Measurements from ENCODE around the gene TMEM272.

TMEM272 gene

GRCh38 chr13:51844862-51845573 is at the start of gene TMEM272:
Gene TMEM272 (minus strand): TSS chr13:51845177. CDS start chr13:51838530, 6,647 bp downstream.
- peak in 1 of 2 donors; percentile 46 for DNase-seq

- no peak for DNase-seq
Observed at GRCh38 chr13:51894239-51894638, 49.3 kb upstream of the TMEM272 start.

- DNase-seq = no peak
Observed at GRCh38 chr13:51892657-51893056, 47.7 kb upstream of the TMEM272 start.

GRCh38 chr13:51887468-51887867 is 42.5 kb upstream of the TMEM272 start:
- DNase-seq = no peak

GRCh38 chr13:51885651-51886050 is 40.7 kb upstream of the TMEM272 start:
- DNase-seq = no peak

GRCh38 chr13:51883226-51883600 is 38.2 kb upstream of the TMEM272 start:
- DNase-seq = no peak

- no peak for DNase-seq
Observed at GRCh38 chr13:51882570-51883225, 37.7 kb upstream of the TMEM272 start.

GRCh38 chr13:51881296-51881695 is 36.3 kb upstream of the TMEM272 start:
- DNase-seq = no peak

GRCh38 chr13:51879133-51879532 is 34.2 kb upstream of the TMEM272 start:
- no peak for DNase-seq

- DNase-seq = no peak
Observed at GRCh38 chr13:51874651-51875050, 29.7 kb upstream of the TMEM272 start.

GRCh38 chr13:51873837-51874236 is 28.9 kb upstream of the TMEM272 start:
- no peak for DNase-seq

- DNase-seq = no peak
Observed at GRCh38 chr13:51873117-51873798, 28.3 kb upstream of the TMEM272 start.

GRCh38 chr13:51870616-51871015 is 25.6 kb upstream of the TMEM272 start:
- DNase-seq = no peak

GRCh38 chr13:51869916-51870315 is 24.9 kb upstream of the TMEM272 start:
- DNase-seq = no peak

GRCh38 chr13:51867062-51867461 is 22.1 kb upstream of the TMEM272 start:
- DNase-seq = no peak

GRCh38 chr13:51865838-51866237 is 20.9 kb upstream of the TMEM272 start:
- no peak for DNase-seq

- no peak for DNase-seq
Observed at GRCh38 chr13:51862957-51863356, 18.0 kb upstream of the TMEM272 start.

GRCh38 chr13:51861723-51862300 is 16.8 kb upstream of the TMEM272 start, which contains the start of gene CCDC70:
Gene CCDC70 (plus strand): TSS chr13:51861969. CDS start chr13:51865412, 3,443 bp downstream.
- DNase-seq = no peak

- DNase-seq = no peak
Observed at GRCh38 chr13:51858433-51859247, 13.7 kb upstream of the TMEM272 start.

- no peak for DNase-seq
Observed at GRCh38 chr13:51856998-51857397, 12.0 kb upstream of the TMEM272 start.

GRCh38 chr13:51856027-51856736 is 11.2 kb upstream of the TMEM272 start:
- no peak for DNase-seq
